H4 (cell line): ENCODE results near the gene FAM186B. TPM values are rescaled to one million over a fixed set of nuclear protein-coding genes. Genes with fewer than 3 reads are reported as not detected.

Source experiments
- DNase-seq: peaks from one replicate; pipeline ENCODE4 v3.0.0-alpha.2; 2015; ENCODE audit warnings: low spot score
- total RNA-seq: library from RNA; depleted of rRNA; stranded (reverse); fragments of >200 nt; shearing (Covaris generic); gene quantifications from 2 replicates; pipeline ENCODE4 v1.2.3, GENCODE V29; 2014

Gene FAM186B
- total RNA-seq, 1 experiment from 2014 or later = 0.39 TPM

DNA sequence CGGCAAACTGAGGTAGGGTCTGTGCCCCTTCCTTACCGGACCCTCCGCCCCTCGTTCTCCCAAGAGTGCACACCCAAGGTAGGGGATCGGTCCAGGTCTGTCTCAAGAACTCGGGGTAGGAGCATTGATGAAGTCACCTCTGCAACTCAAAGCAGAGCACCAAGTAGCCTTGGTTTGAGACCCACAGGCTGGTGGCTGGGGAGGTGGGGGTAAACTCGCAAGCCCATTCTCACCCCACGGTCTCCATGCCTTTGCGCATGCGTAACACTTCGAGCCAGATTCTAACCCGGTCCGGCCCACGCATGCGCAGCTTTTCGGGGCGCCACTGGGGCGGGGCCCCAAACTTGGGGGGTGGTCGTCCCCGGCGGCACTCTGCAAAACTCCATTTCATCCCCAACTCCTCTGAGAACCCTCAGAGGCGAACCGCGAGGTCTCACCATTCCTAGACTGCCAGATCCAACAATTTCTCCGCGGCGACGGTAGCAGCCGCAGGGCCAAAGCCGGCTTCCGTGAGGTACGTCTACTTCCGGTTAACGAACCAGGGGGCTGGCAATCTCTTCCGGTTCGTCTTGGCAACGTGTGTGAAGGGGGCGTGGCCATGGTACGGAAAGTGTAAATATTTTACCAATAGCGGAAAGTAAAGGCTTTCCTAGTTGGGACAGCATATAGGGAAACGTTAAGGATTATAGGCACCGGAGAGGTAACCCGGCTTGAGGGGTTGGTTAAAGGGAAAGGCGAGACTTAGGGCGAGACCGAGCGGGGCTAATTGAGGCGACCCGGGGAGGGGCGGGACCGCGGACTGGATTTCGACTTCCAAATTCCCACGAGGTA, 37.6 kb downstream of the FAM186B start, which contains the start of gene MCRS1:
Gene MCRS1 (minus strand): TSS at position 532 of the 831 bp plus-strand sequence. CDS start 1,411 bp downstream, outside the sequence.
- peak; percentile 91 for DNase-seq

DNA sequence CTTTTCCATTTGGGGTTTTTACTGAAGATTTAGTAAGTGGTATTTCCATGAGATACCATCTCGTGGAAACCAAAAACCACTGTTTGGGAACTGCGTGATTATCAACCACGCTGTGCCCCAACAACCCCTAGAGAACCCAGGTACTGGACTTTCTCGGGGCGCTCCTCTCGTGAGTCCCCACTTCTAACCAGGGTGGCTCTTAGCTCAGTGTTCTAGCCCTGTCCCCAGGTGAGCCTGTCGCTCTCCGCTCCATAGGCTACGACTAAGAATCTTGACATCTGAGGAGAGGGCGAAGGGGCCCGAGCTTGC, 38.2 kb downstream of the FAM186B start:
- DNase-seq = no peak

DNA sequence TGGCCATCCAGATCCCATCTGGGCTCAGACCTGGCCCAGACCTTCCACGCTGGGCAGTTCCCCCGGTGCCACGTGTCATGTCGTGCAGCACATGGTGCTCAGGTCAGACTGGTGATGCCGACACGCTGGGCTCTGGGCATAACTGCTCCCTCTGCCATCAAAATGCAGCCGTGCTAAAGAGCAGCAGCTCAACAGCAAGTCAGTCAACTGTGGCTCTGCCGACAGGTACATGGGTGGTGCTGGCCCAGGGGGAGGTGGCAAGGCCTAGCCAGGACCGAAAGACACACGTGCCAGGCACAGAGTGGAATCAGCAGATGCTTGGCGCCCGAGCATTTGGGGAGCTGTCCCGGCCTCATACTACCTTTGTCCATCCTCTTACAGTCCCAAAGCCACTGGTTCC, 39.1 kb downstream of the FAM186B start:
- DNase-seq = no peak

DNA sequence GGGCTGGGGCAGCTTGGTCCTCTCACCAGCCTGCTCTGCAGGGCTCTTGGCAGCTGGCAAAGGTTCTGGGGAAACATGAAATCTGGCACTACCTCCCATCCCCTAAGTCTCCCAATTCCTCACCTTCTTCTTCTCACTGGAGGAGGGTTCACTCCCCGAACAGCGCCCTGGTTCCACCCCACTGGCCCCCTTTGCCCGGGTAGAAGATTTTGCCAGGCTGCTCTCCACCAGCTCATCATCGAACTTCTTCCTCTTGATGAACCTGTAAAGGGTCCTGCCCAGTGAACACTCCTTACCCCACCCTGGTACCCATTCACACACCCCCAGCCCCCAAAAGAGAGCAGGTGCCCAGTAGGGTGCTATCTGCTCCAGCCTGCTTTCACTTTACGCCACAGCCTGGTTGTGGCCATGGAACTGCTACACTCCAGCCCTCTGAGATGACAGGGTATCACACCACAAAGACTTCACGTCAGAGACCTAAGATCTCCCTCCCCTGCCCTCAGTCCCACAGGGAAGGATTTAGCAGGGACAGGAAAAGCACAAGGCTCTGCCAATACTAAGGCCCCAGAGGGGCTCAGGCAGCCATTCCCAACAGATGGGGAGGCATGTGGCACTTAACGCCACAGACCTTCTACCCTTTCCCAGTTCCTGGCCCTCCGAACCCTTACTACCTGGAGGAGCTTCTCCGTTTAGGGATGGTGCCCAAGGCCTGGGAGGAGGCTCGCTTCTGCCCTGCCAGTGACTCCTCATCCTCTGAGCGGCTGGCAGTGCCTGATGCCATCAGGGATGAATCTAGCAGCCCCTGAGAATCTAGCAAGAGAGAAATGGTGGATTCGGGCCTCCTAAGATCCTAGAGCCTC, 39.8 kb downstream of the FAM186B start:
- no peak for DNase-seq

DNA sequence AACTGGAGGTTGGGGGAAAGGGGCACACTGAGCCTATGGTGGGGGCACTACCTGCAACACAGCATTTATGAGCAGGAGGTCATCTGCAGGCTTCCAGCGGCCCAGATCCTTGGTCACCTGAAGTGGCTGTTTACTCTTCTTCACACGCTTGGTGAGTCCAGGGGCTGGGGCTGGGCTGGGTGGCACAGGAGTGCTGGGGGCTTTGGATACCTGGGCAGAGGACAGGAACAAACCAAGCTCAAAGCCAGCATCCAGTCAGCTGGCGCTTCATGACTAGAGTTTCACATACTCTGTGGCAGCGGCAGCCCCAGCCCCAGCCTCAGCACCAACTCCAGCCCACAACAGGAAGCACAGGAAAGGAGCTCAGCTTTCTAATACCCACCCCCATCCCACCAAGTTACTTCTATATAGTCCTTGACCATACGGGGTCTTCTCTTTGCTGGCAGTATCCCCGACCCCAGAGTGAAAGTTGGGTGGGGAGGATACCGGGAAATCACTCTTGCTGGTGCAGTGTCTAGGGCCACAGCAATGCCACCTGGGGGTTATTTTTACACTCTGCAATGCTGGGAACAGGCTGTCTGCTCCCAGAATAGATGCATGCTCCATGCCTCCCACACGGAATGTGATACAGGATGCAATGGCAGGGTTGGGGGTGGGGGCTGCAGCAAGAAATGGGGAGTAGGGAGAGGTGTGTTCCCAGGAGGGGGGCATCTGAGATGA, 40.6 kb downstream of the FAM186B start:
- no peak for DNase-seq

DNA sequence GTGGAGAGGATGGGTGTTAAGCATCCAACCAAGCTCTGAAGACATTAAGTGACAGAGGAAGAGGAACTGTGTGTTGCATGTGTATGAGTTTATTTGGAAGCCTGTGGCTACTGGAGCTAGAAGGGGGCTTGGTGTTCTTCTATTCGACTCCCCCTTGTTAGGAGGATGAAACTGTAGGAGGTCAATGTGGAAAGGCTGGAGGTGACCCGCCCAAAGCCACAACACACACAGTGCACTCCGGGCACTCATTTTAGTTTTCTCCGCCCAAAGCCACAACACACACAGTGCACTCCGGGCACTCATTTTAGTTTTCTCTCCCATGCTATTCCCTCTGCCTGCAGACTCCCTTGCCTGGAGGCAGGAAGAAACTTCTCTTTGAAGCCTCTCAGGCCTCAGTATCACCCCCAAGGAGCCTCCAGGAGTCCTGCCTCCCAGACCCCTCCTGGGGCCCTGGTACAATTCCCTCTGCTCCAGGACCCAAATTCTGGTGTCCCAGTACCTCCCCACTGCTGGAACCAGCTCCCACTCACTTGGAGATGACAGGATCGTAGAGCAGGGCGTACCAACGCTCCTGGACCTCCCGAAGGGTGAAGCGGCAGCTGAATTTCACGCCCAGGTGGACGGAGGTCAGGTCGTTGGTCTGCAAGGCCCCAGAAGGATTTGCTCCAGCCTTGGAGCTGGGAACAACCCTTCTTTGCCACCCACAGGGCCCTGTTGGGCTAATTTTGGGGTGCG, 41.3 kb downstream of the FAM186B start:
- no peak for DNase-seq

DNA sequence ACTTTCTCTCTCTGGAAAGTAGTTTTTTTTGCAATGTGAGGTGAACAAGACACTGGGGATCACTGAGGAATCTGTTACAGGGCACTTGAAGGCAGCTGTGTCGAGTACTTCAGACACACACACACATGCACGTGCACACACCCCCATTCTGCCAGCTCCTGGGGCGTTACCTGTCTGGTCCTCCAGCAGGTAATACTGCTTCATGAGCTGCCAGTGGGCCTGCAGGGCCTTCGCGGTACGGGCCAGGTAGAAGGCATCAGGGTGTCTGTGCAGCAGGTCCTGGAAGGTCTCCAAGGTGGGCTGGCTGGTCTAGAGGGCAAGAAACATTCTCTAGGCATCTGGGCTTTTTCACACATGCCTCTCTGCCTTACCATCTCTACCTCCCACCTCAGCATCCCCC, 42.6 kb downstream of the FAM186B start:
- no peak for DNase-seq

DNA sequence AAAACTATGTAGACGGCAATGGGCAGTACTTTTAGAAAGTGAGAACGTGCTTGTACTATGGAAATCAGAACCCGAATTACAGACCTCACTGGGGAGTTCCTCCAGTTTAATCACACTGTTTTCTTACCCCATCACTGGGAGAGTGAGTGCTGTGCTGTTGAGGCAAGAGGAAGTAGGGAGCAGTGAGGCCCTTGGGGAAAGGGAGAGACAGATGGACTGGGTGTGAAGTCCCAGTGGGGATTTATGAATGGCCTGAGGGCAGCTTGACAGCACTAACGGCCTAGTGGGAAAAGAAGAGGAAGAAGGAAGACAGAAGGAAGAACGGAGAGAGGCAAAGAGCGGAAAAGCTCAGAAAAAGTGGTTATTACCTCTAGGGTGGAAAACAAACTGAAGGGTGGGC, 43.2 kb downstream of the FAM186B start:
- no peak for DNase-seq

DNA sequence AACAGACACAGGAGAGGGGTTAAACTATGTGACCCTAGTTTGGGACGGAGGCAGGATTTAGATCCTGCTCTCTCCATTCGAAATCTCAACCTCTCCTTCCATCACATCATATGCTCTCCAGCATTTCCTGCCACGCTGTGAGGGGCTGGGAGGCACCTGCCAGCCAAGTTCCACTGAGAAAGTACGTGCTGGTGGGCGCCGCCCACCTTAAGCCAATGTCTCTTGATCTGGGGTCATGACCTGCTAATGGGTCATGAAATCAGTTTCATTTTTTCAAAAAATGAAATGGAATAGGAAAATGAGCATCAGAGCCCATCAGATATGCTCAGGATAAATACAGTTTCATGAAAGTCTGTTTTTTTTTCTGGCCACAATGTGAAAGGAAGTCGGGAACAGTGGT, 44.7 kb downstream of the FAM186B start:
- DNase-seq = no peak

DNA sequence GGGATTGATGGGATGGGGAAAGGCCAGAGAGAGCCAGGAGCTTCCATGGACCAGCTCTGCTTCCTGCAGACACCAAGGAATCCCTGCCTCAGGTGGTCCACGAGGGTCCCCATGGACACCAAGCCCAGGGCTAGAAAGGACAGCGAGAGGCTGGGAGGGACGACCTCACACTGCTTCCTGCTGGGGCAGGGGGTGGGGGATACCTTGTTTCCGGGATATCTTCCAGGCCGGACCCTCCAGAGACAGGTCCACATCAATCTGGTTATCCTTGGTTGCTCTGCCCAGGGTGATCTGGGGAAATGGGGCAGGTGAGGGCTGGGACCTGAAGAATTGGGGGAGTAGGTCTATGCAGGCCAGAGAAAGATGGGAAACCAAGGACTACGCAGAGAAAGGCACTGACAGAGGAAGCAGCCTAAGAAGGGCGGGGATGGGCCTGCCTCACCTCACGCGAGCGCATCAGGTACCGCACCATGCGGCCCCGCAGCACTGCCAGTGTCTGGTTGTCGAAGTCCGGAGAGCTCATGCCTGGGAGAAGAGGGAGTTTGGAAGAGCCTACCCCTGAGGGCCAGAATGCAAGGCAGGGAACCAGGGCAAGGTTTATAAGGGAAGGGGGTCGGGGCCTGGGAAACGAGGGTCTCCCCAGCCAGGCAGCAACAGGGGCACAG, 46.3 kb downstream of the FAM186B start:
- DNase-seq = no peak

DNA sequence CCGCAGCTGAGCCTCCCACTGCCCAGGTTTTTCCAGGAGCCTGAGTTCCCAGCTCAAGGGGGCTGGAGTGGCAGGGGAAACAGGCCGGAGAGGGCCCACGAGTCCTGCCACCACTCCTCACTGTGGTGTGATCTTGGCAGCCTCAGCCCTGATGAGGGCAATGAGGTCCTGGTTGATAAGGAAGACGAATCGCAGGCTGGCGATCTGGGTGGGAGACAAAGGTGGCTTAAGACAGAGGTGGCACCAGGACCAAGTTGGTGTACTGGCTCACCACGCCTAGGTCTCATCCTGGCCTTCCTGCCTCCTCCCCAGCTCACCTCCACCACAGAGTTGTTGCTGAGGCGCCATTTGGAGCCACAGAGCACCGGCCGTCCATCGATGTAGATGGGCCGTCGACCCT, 46.9 kb downstream of the FAM186B start:
- no peak for DNase-seq

DNA sequence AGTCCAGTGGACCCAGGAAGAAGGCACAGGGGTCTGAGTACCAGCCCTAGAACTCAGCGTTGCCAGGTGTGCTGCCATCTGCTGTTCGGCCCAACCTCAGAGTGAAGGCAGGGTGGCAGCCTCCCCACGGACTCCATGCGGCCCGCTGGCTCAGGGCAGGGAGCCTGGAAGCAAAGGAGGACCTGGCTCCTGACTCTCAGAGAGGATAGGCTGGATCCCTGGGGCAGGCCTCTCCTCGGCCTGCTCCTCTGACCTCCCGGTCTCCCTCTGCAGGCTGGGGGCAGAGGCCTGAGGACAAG, 47.6 kb downstream of the FAM186B start:
- no peak for DNase-seq

DNA sequence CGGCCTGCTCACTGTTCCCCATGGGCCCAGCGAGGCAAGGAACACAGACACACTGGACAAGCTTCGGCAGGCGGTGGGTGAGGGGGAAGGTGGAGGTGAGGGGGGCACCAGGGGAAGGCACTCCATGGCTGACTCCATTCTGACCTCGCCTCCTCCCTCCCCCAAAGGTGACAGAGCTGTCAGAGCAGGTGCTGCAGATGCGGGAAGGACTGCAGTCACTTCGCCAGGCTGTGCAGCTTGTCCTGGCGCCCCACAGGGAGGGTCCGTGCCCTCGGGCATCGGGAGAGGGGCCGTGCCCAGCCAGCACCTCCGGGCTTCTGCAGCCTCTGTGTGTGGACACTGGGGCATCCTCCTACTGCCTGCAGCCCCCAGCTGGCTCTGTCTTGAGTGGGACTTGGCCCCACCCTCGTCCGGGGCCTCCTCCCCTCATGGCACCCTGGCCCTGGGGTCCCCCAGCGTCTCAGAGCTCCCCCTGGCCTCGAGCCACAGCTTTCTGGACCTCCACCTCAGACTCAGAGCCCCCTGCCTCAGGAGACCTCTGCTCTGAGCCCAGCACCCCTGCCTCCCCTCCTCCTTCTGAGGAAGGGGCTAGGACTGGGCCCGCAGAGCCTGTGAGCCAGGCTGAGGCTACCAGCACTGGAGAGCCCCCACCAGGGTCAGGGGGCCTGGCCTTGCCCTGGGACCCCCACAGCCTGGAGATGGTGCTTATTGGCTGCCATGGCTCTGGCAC, 48.1 kb downstream of the FAM186B start:
- no peak for DNase-seq

DNA sequence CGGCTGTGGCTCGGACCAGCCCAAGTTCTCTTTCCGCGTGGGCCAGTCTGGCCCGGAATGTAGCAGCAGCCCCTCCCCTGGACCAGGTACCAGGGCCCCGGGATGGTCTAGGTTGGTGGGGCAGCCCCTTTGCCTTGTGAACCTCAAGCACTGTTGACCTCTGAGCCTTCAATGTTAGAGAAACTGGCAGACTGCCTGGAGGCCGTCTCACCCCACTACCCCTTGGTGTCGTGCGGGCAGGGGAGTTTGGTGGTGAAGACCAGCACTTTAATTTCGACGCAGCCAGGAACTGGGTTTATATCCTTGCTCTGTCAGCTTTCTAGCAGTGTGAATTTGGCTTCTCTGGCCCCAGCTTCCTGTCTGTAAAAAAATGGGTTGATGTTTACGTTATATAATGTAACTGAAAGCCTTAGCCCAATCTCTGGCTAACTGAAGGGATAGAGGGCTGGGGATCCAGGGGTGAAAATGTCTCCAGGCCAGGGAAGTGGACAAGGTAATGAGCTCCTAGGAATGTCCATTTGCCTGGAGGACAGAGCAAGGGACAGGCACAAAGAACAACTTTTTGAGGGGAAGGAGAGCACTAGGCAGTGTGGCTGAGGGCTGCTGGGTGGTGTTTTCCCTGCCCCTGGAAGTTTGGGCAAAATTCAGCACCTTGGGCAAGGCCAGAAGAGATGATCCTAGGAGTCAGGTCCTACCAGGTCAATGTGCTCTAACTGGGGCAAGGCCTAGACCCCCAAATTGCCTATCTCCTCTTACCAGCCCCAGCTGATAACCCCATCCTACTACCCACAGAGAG, 48.9 kb downstream of the FAM186B start:
- no peak for DNase-seq

DNA sequence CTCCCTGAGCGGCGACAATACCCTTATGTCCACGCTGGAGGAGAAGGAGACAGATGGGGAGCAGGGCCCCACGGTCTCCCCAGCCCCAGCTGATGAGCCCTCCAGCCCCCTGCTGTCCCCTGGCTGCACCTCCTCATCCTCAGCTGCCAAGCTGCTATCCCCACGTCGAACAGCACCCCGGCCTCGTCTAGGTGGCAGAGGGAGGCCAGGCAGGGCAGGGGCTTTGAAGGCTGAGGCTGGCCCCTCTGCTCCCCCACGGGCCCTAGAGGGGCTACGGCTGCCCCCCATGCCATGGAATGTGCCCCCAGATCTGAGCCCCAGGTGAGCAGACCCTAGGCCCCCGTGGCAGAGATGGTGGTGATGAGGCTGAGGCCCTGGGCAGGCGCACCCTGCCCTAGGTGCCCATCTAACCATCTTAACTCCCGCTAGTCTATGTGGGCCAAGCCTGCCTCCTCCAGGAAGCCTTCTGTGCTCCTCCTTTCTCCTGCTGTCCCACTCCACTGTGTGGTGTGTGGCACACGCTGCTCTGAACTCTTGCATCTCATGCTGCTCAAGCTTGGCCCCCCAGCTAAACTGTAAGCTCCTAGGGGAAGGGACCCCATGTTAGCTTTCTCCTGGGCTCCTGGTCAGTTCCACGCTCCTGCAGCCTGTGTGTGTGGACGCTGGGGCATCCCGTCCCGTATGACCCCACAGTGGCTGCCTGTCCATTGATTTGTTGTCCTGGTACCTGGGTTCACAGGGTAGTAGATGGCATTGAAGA, 49.6 kb downstream of the FAM186B start:
- no peak for DNase-seq

DNA sequence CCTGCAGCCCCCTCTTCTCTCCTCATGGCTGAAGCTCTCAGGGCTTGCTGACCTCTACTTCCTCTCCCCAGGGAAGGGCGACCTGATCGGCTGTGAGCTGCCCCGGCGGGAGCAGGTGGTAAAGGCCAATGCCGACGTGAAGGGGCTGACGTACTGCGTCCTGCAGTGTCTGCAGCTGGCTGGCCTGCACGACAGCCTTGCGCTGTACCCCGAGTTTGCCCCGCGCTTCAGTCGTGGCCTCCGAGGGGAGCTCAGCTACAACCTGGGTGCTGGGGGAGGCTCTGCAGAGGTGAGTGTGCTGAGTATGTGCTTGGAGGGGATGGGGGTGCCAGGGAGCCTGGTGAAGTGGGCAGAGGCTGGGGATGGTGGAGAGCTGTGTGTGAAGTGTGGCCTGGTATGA, 51.2 kb downstream of the FAM186B start:
- no peak for DNase-seq

DNA sequence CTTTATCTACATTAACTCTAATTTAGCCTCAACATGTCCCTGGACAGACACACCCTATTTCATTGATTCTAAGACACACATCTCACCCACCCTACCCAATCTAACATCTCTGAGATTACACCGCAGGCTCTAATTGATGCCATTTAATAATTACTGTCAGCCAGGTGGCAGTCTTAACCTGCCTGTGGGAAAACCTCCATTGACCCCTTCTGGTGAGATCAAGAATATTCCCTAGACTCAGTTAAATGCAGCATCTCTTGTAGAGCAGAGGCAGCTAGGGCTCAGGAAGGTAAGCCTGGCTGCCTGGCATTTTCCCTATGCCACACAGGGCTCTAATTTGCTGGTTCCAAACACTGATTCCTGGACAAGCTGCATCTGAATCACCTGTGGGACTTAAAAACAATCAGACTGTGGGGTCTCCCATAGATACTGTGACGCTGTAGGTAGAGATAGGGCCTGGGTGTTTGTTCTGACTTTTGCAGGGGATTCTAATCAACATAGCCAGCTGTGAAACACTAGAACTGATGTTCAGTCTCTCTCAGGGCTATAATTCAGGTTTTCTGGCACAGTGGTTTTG, 51.8 kb downstream of the FAM186B start:
- DNase-seq = no peak

DNA sequence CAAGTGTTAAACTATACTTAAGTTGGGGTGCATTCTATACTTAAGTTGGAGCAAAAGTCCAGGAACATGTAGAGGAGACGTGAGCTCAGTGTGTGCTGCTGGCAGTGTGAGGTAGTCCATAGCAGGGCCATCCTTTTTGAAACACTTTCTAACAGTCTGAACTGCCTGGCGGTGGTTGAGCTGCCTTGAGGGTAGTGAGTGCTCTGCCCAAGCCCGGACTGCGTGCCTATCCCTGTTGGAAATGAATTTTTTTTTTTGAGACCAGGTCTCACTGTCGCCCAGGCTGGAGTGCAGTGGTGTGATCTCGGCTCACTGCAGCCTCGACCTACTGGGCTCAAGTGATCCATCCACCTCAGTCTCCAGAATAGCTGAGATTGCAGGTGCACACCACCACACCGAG, 52.5 kb downstream of the FAM186B start:
- no peak for DNase-seq

DNA sequence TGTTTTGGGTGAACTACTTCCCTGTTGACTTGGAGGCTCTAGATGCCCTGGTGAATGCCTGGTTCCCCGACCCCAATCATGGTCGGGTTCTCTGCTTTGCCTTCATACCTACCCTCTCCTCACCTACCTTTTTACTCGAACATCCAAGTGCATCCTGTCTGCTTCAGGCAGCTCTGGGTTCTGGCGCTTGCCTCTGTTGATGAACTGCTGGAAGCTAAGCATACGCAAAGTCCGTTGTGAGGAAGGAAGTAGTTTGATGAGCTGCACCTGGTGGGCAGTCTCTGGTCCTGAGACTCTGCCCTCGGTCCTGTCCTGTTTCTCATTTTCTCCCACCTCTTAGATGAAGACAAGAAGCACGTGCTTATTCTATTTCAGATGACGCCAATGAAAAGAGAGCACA, 53.0 kb downstream of the FAM186B start:
- DNase-seq = no peak
